NCI-H510A (cell line): ENCODE measurements around the gene MARCHF9.

Experiments used
- DNase-seq: peaks from one replicate; lab custom pipeline; 2025; lab: John Stamatoyannopoulos, UW

The MARCHF9 gene

DNA sequence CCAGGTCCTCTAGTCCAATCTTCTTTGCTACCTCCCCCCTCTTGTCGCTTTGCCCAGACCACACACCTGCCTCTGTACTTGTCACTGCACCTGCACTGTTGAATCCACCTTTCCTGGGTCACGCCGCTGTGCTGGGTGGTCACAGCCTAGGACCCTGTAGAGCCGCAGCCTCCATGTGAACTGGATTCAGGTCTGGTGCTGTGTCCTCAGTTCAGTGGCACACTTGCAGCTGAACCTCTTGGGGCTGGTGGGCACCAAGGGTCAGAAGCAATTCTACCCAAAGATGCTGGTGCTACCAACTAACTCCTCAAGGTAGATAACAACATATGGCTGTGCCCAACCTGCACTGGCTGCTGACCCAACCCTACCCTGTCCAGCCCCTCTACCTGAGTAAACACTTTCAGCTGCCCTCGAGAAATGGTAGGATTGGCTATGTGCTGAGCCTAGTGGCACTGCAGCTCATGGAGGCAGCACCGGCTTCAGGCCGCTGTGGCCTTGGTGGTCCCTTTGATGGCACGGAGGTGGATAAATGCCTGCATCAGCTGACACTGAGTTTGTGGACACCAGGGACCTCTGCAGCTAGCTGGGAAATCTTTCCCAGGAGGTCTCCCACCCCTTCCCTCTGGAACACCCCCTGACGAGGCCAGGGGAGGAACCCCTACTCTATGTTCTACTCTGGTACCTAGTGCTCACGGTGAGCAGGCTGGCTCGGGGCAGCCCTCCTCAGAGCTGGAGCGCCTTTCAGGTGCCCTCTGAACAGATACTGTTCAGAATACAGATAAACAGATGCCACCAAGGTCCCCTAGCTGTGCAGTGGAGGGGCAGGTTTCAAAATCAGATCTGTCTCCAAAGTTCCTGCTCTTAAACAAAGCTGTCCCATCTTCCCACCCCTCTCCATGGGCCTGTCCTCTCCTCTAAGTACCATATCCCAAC, 30.6 kb upstream of the MARCHF9 start:
- DNase-seq = no peak

DNA sequence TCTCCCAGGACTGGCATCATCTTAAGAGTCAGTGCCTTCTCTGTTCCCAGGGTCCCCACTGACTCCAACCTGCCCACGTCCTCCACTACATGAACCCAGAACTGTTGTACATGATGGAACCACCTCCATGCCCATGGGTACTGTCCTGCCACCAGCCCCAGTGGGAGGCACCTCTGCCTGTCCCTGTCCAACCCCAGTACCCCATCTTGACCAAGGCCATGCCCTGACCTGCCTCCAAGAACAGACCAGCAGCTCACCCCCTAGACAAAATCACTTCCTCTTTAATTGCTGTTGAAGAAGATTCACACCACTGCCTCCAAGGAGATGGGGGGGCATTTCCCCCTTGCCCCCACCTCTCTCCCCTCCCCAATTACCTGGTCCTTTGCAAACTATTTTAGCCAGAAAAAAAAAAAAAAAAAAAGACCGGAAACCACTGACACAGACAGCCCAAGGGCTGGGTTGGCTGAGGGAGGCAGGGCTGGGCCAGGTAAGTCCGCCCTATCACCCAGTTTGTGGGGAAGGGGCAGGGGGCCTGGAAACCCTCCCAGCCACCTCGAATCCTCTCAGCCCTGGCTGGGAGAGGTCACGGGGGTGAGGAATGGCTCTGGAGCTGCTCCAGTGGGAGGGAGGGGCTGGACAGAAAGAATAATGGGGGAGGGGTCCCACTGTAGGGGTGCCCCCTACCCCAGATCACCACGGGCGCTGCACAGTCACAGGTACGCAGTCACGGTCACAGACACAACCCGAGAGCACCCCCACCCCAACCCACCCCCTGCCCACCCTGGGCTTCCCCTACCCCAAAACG, 29.8 kb upstream of the MARCHF9 start:
- no peak for DNase-seq

DNA sequence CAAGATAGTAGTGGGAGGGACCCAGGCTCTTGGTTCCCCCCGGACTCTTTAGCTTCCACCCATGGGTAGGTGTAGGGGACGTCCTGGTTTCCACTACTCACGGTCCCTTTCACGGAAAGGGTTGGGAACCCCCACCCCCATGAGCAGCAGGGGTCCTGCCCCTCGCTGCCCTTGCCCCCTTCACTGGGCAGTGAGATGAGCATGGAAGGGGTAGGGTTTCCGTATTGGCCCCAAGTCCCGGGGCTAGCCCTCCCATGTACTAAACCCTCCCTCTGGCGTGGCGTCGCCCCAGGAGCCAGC, 29.1 kb upstream of the MARCHF9 start:
- no peak for DNase-seq

DNA sequence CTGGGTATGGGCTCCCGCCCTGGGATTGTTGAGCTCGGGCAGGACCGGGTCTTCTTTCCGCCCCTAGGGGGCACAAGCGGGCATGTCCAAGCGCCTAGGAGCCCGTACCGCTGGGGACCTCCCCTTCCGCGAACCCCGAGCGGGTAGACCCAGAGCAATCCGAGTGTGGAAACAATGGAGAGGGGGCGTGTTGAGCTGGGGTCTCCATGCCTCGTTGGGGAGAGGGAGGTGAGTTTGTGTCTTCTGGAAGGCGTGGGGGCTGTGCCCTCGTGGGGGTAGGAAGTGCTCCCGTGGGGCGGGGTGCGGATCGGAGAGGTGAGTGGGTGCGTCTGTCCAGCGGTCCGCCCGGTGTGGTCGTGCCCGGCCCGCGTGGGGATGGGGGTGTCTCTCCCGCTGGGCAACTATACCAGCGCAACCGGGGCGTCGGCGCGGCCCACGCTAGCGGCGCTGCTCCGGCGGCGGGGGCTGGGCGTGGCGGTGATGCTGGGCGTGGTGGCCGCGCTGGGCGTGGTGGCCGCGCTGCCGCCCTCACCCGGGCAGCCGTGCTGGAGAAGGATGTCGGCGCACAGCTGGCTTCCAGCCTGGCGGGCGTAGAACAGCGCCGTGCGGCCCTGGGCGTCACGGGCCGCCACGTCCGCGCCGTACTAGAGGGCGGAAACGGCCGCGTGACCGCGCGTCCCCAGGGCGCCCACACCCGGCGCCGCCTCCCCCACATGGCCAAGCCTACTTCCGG, 28.6 kb upstream of the MARCHF9 start:
- DNase-seq = peak; percentile 83

DNA sequence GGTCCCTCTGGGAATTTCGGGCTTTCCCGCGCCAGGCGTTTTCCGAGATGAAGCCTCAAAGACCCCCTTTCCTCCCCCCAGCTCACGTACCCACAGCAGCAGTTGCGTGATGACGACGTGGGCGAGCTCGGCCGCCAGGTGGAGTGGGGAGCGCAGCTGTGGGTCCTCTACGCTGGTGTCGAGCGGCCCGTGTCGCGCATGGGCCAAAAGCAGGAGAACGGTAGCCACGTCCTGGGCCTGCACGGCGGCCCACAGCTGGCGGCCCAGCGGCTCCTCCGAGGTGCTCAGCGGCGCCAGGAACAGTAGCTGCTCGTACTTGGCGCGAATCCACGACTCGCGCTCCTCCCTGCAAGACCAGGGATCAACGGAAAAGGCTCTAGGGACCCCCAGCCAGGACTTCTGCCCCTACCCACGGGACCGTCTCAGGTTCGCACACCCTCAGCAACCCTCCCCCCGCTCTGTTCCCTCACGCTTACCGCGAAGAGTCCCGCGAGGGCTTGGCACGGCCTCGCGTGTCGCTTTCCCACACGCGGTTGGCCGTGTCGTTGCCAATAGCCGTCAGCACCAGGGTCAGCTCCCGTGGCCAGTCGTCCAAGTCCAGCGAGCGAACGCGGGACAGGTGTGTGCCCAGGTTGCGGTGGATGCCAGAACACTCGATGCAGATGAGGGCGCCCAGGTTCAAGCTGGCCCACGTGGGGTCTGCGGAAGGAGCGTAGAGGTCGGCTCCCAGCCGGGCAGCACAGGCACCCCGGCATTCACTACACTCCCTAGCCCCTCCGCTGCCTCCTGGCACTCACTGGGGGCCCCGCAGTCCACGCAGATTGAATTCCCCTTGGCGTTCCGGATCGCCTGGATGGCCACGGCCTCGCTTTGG, 27.8 kb upstream of the MARCHF9 start:
- no peak for DNase-seq

DNA sequence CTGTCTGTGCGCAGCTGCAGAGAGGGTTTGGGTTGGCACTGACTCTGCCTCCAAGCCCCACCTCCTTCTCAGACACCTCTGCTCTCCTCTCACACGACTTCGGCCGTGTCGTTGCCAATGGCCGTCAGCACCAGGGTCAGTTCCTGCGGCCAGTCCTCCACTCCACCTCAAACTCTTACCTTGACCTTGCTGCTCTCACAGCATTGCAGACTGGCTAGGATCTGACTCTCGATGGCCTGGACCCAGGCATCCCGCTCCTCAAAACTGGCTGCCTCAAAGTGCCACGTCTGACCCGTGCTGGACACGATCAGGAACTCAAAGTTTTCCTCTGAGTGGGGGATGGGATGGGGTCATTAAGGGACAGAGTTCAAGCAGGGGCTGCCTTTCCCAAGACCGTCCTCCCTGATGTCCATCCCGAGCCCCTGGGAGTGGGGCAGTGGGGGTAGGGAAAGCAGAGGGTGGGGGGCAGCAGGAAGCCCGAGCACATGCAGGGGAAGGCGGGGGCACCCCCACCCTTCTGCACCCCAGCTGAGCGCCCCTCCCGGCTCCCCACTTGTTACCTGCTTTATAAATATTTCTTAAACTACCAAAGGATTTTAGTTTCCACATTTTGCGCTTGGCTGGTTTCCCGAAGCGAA, 27.0 kb upstream of the MARCHF9 start:
- no peak for DNase-seq

DNA sequence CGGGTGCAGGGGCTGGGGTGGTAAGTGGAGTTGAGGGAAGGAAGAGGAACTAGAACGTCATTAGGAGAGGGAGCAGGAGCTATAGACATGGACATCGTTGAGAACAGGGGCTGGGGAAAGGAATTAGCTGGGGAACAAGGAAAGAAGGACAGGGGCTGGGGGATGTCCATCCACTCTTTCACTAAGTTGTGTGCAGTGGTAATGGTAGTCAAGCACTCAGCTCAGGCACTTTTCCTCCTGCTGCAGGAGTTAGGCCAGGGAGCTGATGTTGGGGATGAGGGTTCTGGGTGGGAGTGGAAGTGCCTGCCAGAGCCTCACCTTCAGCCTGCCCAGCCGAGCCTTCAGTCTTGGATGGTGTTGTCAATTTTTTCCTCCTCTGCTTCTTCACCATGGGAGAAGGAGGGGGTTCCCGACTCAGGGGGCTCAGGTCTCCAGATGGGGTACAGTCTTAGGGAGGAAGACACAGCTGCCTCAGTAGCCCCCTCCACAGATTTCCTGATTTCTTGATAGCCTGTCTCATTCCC, 25.5 kb upstream of the MARCHF9 start:
- DNase-seq = no peak

DNA sequence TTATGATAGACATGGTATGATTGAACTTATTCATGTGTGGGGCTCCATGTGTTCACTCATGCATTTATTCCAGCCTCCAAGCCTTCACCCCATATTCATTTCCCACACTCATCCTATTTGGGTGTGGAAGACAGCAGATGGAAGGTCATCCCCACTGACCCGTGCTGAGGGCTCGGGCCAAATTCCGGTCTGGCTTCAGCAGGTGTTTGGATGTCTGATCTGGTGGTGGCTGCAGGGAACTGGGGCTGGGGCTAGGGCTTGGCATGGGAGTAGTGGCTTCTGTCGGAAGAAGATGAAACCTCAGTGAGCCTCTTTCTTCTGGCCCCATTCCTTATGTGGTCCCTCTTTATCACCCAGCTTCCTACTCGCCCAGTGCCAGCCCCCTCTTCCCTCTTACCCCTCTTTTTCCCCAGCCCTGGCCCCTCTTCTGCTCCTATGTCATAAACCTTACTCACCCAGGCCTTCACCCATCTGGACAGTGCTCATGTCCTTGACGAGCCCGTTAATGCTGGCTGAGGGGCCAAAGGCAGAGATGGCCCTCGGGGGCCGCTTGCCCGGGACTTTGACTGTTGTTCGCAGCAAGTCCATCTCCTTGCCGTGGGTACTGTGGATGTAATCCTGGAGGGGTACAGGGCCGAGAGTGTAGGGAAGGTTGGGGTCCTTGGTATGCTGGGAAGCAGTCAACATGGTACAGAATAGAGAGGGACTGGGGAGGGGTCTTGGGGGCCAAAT, 24.4 kb upstream of the MARCHF9 start:
- no peak for DNase-seq

DNA sequence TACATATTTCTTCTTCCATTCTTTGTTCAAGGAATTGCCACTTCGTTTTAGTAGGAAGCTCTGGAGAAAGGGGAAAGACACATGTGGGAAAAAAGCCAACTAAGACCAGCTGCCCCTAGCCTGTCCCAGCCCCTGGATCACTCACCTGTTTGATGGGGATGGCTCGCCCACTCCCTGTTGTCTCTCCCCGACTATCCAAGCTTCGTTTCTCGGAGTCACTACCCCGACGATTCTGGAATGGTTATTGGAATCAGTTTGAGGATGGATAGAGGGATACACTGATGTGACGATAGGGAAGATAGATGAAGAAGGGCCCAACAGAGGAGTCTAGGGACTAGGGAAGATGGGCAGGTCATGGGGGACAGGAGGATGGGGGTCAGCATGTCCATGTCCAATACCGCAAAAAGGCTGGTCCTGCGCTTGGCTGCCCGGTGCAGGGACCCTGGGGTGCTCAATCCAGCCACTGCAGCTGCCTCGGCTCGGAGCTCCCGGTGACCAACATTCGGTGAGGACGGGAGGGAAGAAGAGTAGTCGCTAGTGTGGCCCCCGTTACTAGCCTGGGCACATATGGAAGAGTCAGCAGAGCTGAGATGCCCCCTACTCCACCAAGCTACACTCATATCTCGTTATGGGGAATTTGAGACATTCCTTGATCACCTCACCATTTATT, 23.4 kb upstream of the MARCHF9 start:
- no peak for DNase-seq

DNA sequence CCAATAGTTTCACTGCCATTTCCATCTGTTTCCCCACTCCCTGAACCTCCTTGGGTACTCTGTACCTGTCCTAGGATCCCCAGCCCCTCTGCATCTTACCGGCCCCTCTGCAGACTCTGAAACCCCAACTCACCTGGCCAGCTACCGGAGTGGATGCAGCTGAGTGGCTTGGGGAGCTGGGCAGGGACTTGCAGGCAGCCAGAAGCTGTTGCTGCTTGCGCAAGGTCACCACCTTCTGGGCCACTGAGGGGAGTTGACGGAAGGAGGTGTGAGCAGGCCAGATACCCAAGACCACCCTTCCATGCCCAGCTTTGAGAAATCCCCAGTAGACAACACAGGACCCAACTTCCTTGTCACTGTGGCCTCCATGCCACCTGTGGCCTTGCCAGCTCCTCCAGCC, 22.6 kb upstream of the MARCHF9 start:
- no peak for DNase-seq

DNA sequence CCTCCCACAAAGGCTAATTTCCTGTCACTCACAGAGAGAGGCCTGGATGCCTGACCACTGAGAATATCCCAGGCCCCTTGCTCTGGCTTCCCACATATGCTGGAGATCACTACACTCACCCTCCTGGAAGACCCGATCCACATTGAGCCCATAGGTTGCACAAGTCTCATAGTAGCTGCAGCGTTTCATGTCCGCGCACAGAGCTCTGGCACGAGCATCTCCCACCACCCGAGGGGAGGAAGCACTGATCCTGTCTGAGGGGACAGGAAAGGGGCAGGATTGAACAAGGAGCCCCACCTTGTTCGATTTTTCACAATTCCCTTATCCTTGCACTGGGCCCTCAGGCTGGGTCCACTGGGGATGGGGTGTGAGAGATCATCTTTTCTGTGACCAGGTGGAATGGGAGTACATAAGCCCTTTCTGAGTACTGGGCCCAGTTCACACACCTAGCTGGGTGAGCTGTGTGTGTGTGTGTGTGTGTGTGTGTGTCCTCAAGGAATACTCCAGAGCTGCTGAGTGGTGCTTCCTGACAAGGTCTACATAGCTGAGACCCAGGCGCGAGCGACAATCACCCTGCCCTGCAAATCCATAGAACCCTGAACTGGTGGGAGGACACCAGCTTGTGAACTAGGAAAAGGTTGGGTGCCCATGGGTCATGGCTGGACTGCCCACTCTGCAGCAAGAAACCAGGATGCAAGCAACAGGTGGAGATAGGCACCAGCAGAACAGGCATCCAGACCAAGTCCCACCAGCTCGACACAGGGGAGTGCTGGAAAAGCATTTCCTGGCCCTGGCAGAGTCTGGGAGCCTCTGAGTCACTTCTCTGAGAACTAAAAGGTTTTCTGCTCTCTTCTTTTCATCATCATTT, 21.9 kb upstream of the MARCHF9 start:
- DNase-seq = no peak

DNA sequence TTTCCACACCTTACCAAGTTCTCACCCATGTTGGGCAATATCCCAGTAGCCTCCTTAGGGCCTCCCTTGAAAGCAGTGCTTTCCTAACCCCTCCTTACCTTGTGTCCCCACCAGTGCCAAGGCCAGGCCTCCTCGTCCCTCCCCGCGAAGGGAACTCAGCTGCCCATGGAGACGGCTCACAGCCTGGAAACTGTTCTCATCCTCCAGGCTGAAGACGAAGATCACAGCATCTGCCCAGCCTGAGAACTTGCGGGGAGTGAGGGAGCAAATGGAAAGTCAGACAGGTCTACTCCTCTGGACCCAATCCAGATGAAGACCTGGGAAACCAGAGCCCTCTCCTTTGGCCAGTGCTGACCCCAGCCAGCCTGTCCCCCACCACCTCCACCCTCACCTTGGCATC, 21.0 kb upstream of the MARCHF9 start:
- no peak for DNase-seq

DNA sequence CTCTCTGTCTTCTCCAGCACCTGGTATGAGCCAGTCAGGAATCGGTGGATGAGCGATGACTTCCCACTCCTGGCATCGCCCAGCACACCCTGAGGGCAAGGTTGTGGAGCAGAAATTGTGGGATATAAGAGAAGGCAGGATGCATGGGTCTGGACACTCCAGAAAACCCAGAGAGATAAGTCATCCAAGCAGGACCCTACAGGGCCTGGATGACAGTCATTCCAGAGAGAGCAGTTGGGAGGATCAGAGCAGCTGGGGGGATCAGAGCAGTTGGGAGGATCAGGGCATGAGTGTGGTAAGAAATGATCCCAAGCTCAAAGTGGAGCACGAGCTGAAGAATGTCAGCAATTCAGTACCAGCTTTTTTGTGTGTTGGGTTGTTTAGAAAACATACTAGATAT, 20.3 kb upstream of the MARCHF9 start:
- no peak for DNase-seq

DNA sequence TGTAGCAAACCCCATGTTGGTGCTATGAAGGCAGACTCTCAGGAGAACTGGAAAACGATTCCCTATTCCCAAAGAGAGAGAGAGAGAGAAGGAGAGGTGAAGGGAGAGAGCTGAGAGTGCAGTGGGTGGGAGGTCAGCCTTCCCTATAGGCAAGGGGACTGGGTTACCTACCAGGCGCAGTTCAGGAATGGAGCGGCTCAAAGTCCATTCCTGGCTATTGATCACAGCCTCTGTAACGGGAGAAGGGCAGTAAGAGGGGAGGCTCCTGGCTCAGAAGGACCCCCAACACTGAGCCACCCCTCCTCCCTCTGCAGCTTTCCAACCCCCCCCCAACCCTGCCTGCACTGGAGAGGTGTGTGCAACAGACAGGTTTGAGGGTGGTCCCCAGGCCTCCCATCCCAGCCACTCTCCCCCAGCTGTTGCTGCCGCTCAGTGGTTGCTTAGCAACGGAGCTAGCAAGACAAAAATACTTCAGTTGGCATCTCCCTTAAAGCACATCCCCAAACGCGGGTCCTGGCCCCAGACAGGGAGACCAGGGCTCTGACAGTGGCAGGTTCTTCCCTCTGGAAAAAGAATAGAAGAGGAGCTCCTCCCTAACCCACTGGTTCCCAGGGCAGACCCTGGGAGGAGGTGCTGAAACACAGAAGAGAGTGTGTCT, 19.6 kb upstream of the MARCHF9 start:
- DNase-seq = peak; percentile 31

DNA sequence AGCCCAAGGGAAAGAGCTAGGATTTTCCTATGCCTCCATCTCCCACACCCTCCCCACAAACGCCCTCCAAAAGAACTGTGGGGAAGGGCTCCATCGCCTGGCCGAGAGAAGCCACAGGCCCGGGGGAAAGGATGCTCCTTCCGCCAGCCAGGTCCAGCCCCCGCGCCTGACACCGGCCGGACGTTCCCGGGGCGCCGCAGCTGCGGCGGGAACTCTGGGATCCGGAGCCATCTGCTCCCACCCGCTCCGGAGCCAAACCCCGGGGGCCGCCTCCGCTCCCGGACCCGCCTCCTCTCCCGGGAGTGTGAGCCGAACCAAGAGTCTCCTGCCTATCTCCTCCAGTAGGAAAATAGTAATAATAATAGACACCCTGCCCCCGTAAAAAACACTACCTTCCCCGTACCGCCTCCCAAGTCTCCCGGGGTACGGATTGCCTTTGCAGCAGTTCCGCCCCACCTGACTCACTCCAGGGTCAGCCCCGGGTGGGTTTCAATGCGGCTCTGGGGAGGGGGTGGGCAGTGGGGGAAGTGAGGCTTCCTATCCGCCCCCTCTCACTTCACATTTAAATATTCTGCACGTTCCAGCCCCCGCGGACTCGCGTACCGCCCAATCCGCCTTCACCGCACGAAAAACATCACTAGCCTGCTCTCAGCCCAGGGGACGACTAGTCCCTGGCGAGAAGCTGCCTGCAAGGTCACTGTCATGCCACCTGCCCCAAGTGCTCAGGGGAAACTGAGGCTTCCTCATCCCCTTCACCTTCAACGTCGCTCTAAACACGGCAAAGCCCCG, 18.8 kb upstream of the MARCHF9 start:
- DNase-seq = peak; percentile 35

DNA sequence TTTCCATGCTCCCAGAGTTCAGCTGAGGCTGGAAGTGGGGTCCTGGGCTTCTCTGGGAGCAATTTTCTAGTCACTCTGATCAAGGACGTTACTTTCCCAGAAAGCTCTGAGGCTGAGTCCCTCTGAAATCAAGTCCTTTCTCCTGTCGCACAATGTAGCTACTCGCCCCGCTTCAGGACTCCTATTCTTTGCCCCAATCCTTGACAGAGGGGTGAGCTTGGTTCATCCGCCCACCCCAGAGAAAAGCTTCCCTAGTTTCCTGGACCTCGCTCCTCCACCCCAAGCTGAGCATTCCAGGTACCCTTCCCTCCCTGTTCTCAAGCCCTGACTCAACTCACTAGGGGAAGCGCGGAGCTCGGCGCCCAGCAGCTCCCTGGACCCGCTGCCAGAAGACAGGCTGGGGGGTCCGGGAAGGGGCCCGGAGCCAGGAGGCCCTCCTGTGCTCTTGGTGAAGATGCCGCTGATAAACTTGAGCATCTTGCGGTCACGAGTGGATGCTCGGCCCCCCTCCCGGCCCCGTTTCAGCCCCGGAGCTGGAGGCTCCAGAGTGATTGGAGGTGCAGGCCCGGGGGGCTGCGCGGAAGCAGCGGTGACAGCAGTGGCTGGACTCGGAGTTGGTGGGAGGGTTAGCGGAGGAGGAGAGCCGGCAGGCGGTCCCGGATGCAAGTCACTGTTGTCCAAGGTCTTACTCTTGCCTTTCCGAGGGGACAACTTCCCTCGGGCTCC, 18.0 kb upstream of the MARCHF9 start:
- no peak for DNase-seq
